Urinary bladder (tissue), 4 donors: Measurements from ENCODE around the gene CUL4A. TPM values are rescaled to one million over a fixed set of nuclear protein-coding genes. Genes with fewer than 3 reads are reported as not detected.

ENCODE experiments used
- DNase-seq: peaks from one replicate; pipeline ENCODE4 v3.0.0-alpha.2; 2015; ENCODE audit errors: extremely low spot score
- H3K27ac ChIP-seq: one replicate; pipeline ENCODE4 v1.5.1; 2013; ENCODE audit warnings: low read depth, mild to moderate bottlenecking, moderate library complexity
- H3K36me3 ChIP-seq: one replicate; pipeline ENCODE4 v1.6.1; 2013; ENCODE audit warnings: mild to moderate bottlenecking, moderate library complexity; ENCODE audit not compliant: insufficient read depth
- H3K4me1 ChIP-seq: one replicate; pipeline ENCODE4 v1.6.1; 2013; ENCODE audit warnings: mild to moderate bottlenecking, moderate library complexity; ENCODE audit not compliant: insufficient read depth
- H3K4me3 ChIP-seq: one replicate; pipeline ENCODE4 v1.5.1; 2013; ENCODE audit warnings: low read depth, low read length
- WGBS: extraction: QIAGEN DNeasy Blood & Tissue Kit; methylation state at CpG from one replicate; pipeline ENCODE4 v1.1.7; 2013; 5-methylcytosine and 5-hydroxymethylcytosine counted together
- polyA plus RNA-seq: library from polyadenylated mRNA; stranded (reverse); fragments of 200-250 nt; gene quantifications from one replicate; pipeline ENCODE4 v1.2.3, GENCODE V29; 2013
- total RNA-seq: library from RNA; depleted of rRNA; stranded (reverse); fragments of >200 nt; gene quantifications from one replicate; pipeline ENCODE4 v1.2.3, GENCODE V29; 2014
- donor health status: healthy with polysubstance abuse.
- donor health status: healthy.

CUL4A gene
- total and polyA plus RNA-seq, 2 donors = 44.2 to 83.0 TPM

GRCh38 chr13:113170511-113170910 lies 38.9 kb upstream of the CUL4A start:
- no peak for DNase-seq
- H3K36me3 ChIP-seq = no peaks in the 10 kb centered on the region
- no peak overlapping the region for H3K27ac ChIP-seq
- H3K4me1 ChIP-seq = no peaks in the 10 kb centered on the region
- H3K4me3 ChIP-seq = no peak overlapping the region
- 64% methylated on average over 5 of the region's 5 CpGs for WGBS

- H3K4me3 ChIP-seq = no peak overlapping the region
- no peaks in the 10 kb centered on the region for H3K36me3 ChIP-seq
- 91% methylated on average over 34 of the region's 34 CpGs for WGBS
- H3K27ac ChIP-seq = no peak overlapping the region
- no peak for DNase-seq
- H3K4me1 ChIP-seq = no peaks in the 10 kb centered on the region
Measured at GRCh38 chr13:113171250-113172125, 37.9 kb upstream of the CUL4A start.

GRCh38 chr13:113172419-113172926 lies 36.9 kb upstream of the CUL4A start:
- no peak overlapping the region for H3K27ac ChIP-seq
- H3K4me1 ChIP-seq = no peaks in the 10 kb centered on the region
- 93% methylated on average over 13 of the region's 13 CpGs for WGBS
- no peak overlapping the region for H3K4me3 ChIP-seq
- H3K36me3 ChIP-seq = peaks cover 2% of the 10 kb centered on the region
- DNase-seq = no peak

- H3K27ac ChIP-seq = no peak overlapping the region
- 71% methylated on average over 5 of the region's 5 CpGs for WGBS
- DNase-seq = no peak
- H3K4me1 ChIP-seq = no peaks in the 10 kb centered on the region
- H3K36me3 ChIP-seq = peaks cover 2% of the 10 kb centered on the region
- H3K4me3 ChIP-seq = no peak overlapping the region
Measured at GRCh38 chr13:113176280-113176679, 33.1 kb upstream of the CUL4A start.

- Histone ChIP-seq H3K27ac (no peak overlapping the region), H3K4me3 (no peak overlapping the region), H3K4me1 (no peaks in the 10 kb centered on the region), H3K36me3 (peaks cover 2% of the 10 kb centered on the region)
- WGBS = 98% methylated on average over 14 of the region's 14 CpGs
- no peak for DNase-seq
Measured at GRCh38 chr13:113176822-113177221, 32.6 kb upstream of the CUL4A start.

- no peaks in the 10 kb centered on the region for H3K4me1 ChIP-seq
- H3K4me3 ChIP-seq = no peak overlapping the region
- no peak for DNase-seq
- WGBS = 84% methylated on average over 25 of the region's 25 CpGs
- peaks cover 2% of the 10 kb centered on the region for H3K36me3 ChIP-seq
- H3K27ac ChIP-seq = no peak overlapping the region
Measured at GRCh38 chr13:113178070-113178895, 31.1 kb upstream of the CUL4A start.

- Histone ChIP-seq H3K4me1 (no peaks in the 10 kb centered on the region), H3K4me3 (no peak overlapping the region), H3K36me3 (peaks cover 2% of the 10 kb centered on the region), H3K27ac (no peak overlapping the region)
- no peak for DNase-seq
- 88% methylated on average over 3 of the region's 3 CpGs for WGBS
Measured at GRCh38 chr13:113178896-113179167, 30.6 kb upstream of the CUL4A start.

- Histone ChIP-seq H3K27ac (no peak overlapping the region), H3K4me1 (no peaks in the 10 kb centered on the region), H3K4me3 (no peak overlapping the region), H3K36me3 (peaks cover 2% of the 10 kb centered on the region)
- DNase-seq = no peak
- WGBS = 88% methylated on average over 28 of the region's 28 CpGs
Measured at GRCh38 chr13:113179374-113180230, 29.8 kb upstream of the CUL4A start.

GRCh38 chr13:113182046-113182445 lies 27.4 kb upstream of the CUL4A start:
- Histone ChIP-seq H3K36me3 (no peaks in the 10 kb centered on the region), H3K4me1 (no peaks in the 10 kb centered on the region), H3K27ac (no peak overlapping the region), H3K4me3 (no peak overlapping the region)
- DNase-seq = no peak
- 91% methylated on average over 4 of the region's 4 CpGs for WGBS

GRCh38 chr13:113183450-113184129 lies 25.8 kb upstream of the CUL4A start:
- WGBS = 89% methylated on average over 14 of the region's 14 CpGs
- H3K36me3 ChIP-seq = no peaks in the 10 kb centered on the region
- H3K4me1 ChIP-seq = no peaks in the 10 kb centered on the region
- H3K27ac ChIP-seq = no peak overlapping the region
- no peak for DNase-seq
- no peak overlapping the region for H3K4me3 ChIP-seq

- 87% methylated on average over 22 of the region's 22 CpGs for WGBS
- no peak for DNase-seq
- no peak overlapping the region for H3K4me3 ChIP-seq
- H3K4me1 ChIP-seq = no peaks in the 10 kb centered on the region
- H3K36me3 ChIP-seq = no peaks in the 10 kb centered on the region
- H3K27ac ChIP-seq = no peak overlapping the region
Measured at GRCh38 chr13:113184568-113185440, 24.6 kb upstream of the CUL4A start.
